SJSA1 (cell line): Measurements from ENCODE around the gene IRS1. TPM values are rescaled to one million over a fixed set of nuclear protein-coding genes. Genes with fewer than 3 reads are reported as not detected.
A peak's percentile ranks its signal among the peaks of the same experiment; 100 is the strongest.

Experiments
- DNase-seq, 2 experiments: peaks; one replicate each; pipeline ENCODE4 v3.0.0-alpha.2; 2015 to 2020; ENCODE audit warnings: low spot score in 2 of 2, low read depth in 1 of 2
- H3K27ac ChIP-seq: fragments of 250-450 bp; sonication (Bioruptor Pico); 2 replicates; pipeline ENCODE4 v1.5.1; 2020; ENCODE audit warnings: mild to moderate bottlenecking, moderate library complexity
- H3K27me3 ChIP-seq: fragments of 250-450 bp; sonication (Bioruptor Pico); replicated peaks from 2 replicates; pipeline ENCODE4 v1.5.1; 2020; ENCODE audit warnings: mild to moderate bottlenecking, moderate library complexity
- H3K36me3 ChIP-seq: fragments of 250-450 bp; sonication (Bioruptor Pico); 2 replicates; pipeline ENCODE4 v1.5.1; 2020; ENCODE audit warnings: mild to moderate bottlenecking
- H3K4me1 ChIP-seq: fragments of 250-450 bp; sonication (Bioruptor Pico); replicated peaks from 2 replicates; pipeline ENCODE4 v1.6.1; 2021; ENCODE audit warnings: mild to moderate bottlenecking
- H3K4me3 ChIP-seq: fragments of 250-450 bp; sonication (Bioruptor Pico); 2 replicates; pipeline ENCODE4 v1.5.1; 2020; ENCODE audit warnings: mild to moderate bottlenecking
- H3K9me3 ChIP-seq: fragments of 250-450 bp; sonication (Bioruptor Pico); replicated peaks from 2 replicates; pipeline ENCODE4 v1.5.1; 2020; ENCODE audit warnings: mild to moderate bottlenecking
- total RNA-seq: library from RNA; depleted of rRNA; stranded (reverse); fragments of >200 nt; shearing (Covaris generic); gene quantifications from 2 replicates; pipeline ENCODE4 v1.2.3, GENCODE V29; 2014

Gene IRS1
- total RNA-seq, 1 experiment from 2014 or later: 19.2 TPM

DNA sequence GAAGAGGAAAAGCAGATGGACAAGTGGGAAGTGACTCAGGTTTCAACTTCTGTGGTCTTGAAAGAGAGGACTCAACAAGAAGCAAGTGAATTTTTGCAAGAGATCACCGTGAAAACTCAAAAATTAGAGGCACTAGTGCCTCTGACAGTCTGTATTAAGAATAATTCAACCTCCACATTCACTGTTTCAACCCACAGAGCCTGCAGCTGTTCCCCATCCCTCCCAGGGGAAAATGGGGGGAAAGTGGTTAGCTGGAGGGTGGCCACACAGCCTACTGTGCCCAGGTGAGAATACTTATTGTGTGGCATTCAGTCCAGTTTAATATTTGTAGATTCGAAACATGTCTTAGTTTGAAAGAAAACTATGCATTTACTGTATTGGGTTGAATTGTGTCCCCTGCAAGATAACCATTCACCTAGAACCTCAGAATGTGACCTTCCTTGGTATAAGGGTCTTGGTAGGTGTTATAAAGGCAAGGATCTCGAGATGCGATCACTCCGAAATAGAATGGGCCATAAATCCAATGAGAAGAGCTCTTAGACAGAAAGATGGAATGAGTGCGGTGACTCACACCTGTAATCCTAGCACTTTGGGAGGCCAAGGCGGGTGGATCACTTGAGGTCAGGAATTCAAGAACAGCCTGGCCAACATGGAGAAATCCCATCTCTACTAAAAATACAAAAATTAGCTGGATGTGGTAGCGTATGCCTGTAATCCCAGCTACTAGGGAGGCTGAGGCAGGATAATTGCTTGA is 94.3 kb downstream of the IRS1 start:
- Histone ChIP-seq H3K4me3 (no peak overlapping the region), H3K27ac (no peak overlapping the region), H3K36me3 (no peaks in the 10 kb centered on the region), H3K4me1 (peaks cover 10% of the 10 kb centered on the region), H3K9me3 (no peaks in the 10 kb centered on the region), H3K27me3 (no peaks in the 10 kb centered on the region)
- DNase-seq: no peak

DNA sequence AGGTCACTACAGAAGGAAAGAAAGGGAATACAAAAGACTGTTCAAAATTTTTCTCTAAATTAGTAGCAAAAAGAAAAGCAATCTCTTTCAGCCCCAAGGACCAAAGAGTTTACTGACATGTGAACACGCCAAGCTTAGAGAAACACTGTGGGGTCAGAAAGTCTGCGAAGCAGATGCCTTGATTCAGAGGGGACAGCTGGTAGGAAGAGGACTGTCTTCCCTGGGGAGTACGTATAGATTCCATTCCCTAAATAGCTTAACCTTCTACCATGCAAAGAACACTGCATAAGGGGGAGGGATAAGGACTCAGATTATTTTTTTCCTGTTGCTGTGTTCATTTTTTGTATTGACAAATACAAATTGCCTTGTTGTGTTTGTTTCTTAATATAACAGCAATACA is 96.1 kb downstream of the IRS1 start:
- Histone ChIP-seq H3K36me3 (no peaks in the 10 kb centered on the region), H3K4me1 (peaks cover 22% of the 10 kb centered on the region), H3K9me3 (no peaks in the 10 kb centered on the region), H3K27ac (no peak overlapping the region), H3K4me3 (no peak overlapping the region), H3K27me3 (no peaks in the 10 kb centered on the region)
- no peak for DNase-seq

DNA sequence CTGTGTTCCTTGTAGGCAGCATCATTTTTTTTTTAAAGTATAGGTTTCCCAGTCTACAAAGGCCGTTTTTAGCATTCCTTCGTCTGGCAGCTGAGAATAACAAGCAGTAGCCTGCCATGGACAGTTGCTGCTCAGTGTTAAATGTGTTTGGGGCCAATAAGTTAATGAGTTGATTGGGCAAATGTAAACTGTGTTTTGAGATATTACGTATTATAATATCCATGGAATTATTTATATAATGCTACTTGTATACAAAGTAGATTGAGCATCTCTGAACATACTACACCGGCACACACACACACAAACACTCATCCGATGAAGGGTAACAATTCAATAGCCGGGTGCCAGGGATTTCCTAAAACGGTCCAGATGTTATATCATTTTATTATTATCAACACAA is 97.2 kb downstream of the IRS1 start:
- Histone ChIP-seq H3K4me1 (peaks cover 23% of the 10 kb centered on the region), H3K27ac (no peak overlapping the region), H3K4me3 (no peak overlapping the region), H3K36me3 (no peaks in the 10 kb centered on the region), H3K9me3 (no peaks in the 10 kb centered on the region), H3K27me3 (no peaks in the 10 kb centered on the region)
- DNase-seq: no peak

DNA sequence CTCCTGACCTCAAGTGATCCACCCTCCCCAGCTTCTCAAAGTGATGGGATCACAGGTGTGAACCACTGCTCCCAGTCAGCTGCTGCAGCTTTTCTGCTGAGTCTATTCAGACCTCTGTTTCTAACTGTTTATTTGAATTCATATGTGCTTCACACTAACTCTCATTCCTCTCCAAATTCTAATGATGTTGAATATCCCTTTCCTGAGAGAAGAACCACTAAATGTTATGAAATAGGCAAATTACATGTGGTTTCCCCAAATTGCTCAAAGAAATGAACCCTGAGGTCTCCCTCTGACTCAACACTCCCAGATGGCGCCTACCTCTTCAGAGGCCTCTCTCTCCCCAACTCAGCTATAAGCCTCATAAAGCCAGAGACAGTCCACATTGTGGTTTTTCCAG is 98.6 kb downstream of the IRS1 start:
- Histone ChIP-seq H3K4me3 (no peak overlapping the region), H3K27ac (no peak overlapping the region), H3K9me3 (no peaks in the 10 kb centered on the region), H3K27me3 (no peaks in the 10 kb centered on the region), H3K4me1 (peaks cover 23% of the 10 kb centered on the region), H3K36me3 (no peaks in the 10 kb centered on the region)
- DNase-seq: peak in 1 of 2 experiments; percentile 49

DNA sequence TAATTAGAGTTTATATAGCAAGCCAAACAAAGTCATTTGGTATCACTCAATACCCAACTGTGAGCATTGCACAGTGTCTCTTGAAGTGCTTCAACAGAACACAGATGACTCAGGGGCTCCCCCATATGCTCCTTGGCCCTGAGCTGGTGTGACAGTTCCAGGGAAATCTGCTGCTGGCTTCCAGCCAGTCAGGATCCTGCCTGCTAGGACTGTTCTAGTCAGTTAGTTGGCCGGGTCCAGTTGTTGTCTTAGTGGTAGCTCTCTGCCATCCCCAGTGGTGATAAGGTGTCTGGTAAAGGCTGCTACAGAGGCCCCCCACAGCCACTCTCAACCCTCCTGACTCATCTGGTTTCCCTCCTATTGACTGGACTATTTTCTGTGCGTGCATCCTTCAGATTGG is 100.3 kb downstream of the IRS1 start:
- Histone ChIP-seq H3K27ac (no peak overlapping the region; the same call in 1 of the 2 replicates), H3K36me3 (no peaks in the 10 kb centered on the region), H3K27me3 (no peaks in the 10 kb centered on the region), H3K4me3 (no peak overlapping the region), H3K9me3 (no peaks in the 10 kb centered on the region), H3K4me1 (peaks cover 23% of the 10 kb centered on the region)
- DNase-seq: peak; percentile 77 to 88

DNA sequence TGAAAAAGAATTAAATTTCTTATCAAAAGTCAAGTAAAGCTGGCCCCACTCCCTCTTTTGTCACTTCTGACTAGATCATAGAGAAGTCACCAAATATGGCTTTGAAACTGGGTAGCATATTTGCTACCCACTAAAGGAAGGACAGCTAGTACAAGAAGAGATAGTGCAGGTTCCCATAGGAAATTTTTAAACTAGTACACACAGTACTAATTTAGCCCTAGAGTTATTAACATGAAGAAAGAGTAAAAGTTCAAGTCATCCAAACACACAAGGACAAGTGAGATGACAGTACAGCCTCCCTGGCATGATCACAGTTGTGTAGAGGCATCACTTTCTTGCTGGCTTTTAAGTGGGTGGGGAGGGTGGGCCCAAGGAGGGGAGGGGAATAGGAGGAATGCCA is 100.9 kb downstream of the IRS1 start:
- Histone ChIP-seq H3K4me3 (no peak overlapping the region), H3K36me3 (no peaks in the 10 kb centered on the region), H3K27me3 (no peaks in the 10 kb centered on the region), H3K4me1 (peaks cover 23% of the 10 kb centered on the region), H3K27ac (no peak overlapping the region), H3K9me3 (no peaks in the 10 kb centered on the region)
- no peak for DNase-seq

DNA sequence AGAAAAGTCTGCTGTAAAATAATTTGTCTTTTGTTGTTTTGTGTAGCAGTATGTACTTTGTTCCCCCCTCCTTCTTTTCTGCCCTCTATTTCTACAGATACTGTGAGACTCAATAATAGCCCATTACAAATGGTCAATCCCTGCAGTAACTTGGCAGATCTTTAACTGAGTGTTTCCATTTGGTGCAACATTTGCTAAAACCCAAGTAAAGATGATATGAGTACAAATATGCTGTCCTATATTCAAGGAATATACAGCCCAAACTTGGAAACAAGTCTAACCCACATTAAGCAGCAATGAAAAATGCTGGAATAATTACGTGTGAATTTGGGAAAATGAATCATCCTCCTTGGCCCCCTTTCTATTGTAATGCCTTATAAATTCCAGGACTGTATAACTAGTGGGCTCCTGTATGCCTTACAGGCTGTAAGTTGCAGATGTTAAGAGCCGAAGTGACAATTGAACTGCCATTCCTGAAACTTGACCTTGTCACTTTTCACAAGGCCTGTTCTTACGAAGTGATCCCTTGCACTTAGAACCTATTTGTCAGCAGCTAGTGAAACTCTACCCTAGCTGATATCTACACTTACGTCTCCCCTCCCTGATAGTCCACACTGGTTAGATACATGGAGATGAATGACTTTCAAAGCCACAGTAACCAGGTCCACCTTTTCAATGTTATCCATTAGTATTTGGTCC is 104.9 kb downstream of the IRS1 start:
- no peak overlapping the region for H3K4me3 ChIP-seq
- no peaks in the 10 kb centered on the region for H3K9me3 ChIP-seq
- no peak overlapping the region for H3K27ac ChIP-seq
- H3K4me1 ChIP-seq: peaks cover 33% of the 10 kb centered on the region
- H3K36me3 ChIP-seq: no peaks in the 10 kb centered on the region
- no peaks in the 10 kb centered on the region for H3K27me3 ChIP-seq
- no peak for DNase-seq

DNA sequence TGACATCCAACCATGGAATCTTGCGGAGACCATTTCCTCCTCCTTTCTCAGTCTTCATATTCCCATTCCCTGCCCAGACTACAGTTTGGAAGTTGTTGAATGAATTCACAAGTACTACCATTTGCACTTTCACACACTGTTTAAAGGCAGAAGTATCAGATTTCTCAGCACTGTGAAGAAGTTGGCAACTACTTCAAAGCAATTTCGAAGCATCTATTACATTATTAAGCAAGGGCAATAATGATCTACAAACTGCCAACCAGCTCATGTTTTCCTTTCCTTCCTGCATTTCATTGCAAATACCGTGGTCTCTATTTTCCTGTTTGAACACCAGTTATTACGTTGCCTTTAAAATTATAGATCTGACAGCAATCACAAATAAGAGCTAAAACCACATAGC is 105.5 kb downstream of the IRS1 start:
- no peaks in the 10 kb centered on the region for H3K27me3 ChIP-seq
- H3K27ac ChIP-seq: no peak overlapping the region
- no peak overlapping the region for H3K4me3 ChIP-seq
- no peaks in the 10 kb centered on the region for H3K36me3 ChIP-seq
- H3K4me1 ChIP-seq: peaks cover 32% of the 10 kb centered on the region
- no peak for DNase-seq
- no peaks in the 10 kb centered on the region for H3K9me3 ChIP-seq

DNA sequence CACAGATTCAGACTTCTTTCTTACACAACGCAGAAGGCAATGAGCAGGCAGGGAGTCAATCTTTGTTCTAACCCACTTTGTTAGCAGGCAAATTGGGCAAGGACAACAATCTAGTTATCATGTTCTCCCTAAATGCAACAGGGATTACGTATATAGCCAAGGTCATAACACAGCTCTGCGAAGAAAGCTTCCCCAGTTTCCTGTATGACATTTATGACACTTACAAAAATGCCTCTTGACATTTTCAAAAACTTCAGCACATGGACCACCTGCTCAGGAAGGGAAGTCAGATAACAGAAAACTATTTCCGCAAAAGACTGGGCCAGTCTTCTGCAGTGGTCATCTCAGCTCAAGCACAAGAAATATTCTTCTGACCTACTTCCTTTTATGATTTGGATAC is 106.1 kb downstream of the IRS1 start:
- no peak overlapping the region for H3K27ac ChIP-seq
- DNase-seq: no peak
- no peaks in the 10 kb centered on the region for H3K9me3 ChIP-seq

DNA sequence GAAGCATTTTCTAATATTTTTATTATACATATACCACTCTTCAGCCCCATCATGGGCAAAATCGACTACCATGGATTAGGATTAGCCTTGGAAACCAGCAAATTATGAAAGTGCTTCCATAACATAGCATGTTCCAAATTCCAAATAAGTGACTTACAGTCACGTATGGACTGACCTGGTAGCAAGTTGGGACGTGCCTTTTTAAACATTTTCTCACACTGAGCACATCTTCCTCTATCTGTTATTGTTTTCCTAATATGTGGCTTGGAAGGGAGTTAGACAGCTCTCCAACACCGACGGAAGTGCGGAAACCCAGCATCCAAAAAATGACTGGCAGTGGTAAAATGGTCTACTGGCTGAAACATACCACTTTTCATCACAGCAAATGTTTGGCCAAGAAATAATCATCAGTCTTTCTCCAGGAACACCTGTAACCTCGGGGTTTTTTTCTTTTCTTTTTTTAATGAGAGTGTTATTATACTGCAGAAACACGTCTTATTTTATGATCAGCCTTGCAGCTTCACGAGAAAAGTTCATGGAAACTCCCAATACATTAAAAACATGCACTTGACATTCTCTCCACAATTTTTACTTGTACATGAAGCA is 107.0 kb downstream of the IRS1 start:
- DNase-seq: no peak
- Histone ChIP-seq H3K4me3 (no peak overlapping the region), H3K9me3 (no peaks in the 10 kb centered on the region), H3K27me3 (no peaks in the 10 kb centered on the region), H3K27ac (no peak overlapping the region), H3K4me1 (peaks cover 32% of the 10 kb centered on the region), H3K36me3 (no peaks in the 10 kb centered on the region)

More for the DNA sequence above, 106.1 kb downstream of the IRS1 start:
- peaks cover 27% of the 10 kb centered on the region for H3K4me1 ChIP-seq
- H3K4me3 ChIP-seq: no peak overlapping the region
- H3K36me3 ChIP-seq: no peaks in the 10 kb centered on the region
- H3K27me3 ChIP-seq: no peaks in the 10 kb centered on the region

DNA sequence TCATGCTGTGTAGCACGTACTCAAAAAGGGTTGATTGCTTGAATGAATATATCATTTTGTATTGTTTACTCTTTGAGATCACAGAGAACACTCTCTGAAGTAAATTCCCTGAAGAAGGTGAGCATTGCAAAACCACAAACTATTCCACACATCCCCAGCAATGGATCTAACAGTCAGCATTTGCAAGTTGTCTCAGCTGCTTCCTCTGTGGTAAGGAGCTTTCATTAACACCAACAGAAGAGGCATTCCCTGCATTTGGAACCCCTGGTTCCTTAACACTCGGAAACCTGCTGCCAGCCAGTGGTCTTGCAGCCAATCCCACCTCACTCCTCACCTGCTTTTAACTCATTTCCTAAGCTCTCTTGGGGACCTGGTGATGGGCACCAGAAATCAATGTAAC is 108.4 kb downstream of the IRS1 start:
- no peak overlapping the region for H3K4me3 ChIP-seq
- H3K36me3 ChIP-seq: no peaks in the 10 kb centered on the region
- no peaks in the 10 kb centered on the region for H3K27me3 ChIP-seq
- peak overlapping the region; percentile 83 for H3K27ac ChIP-seq
- H3K4me1 ChIP-seq: peaks cover 35% of the 10 kb centered on the region
- DNase-seq: peak in 1 of 2 experiments; percentile 41
- no peaks in the 10 kb centered on the region for H3K9me3 ChIP-seq

DNA sequence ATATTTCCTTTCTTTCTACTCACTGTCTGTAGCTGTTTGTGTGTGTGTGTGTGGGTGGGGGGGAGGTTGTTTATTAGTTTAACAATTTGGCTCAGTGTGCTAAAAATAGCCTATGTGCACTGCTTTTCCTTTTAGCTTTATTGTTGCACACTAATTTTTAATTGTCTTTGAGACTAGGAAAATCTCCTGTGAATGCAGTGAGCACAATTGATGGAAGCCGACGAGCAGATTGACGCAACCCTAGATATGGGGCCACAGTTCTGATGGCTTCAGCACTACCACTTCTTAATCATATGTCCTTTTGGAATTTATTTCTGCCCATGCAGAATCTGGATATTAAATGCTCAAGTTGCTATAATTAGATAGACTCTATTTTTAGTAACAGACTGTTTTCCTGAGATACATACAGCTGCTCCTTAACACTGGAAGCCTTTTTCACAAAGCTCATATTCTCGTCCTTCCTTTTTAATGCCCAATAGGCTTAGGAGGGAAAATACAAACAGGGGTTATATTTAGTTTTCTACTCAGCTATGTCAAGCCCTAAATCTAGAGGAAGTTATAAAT is 109.1 kb downstream of the IRS1 start:
- Histone ChIP-seq H3K4me3 (no peak overlapping the region), H3K27ac (peak overlapping the region; percentile 83), H3K4me1 (peaks cover 35% of the 10 kb centered on the region), H3K36me3 (no peaks in the 10 kb centered on the region), H3K27me3 (no peaks in the 10 kb centered on the region), H3K9me3 (no peaks in the 10 kb centered on the region)
- DNase-seq: peak; percentile 74 to 95

DNA sequence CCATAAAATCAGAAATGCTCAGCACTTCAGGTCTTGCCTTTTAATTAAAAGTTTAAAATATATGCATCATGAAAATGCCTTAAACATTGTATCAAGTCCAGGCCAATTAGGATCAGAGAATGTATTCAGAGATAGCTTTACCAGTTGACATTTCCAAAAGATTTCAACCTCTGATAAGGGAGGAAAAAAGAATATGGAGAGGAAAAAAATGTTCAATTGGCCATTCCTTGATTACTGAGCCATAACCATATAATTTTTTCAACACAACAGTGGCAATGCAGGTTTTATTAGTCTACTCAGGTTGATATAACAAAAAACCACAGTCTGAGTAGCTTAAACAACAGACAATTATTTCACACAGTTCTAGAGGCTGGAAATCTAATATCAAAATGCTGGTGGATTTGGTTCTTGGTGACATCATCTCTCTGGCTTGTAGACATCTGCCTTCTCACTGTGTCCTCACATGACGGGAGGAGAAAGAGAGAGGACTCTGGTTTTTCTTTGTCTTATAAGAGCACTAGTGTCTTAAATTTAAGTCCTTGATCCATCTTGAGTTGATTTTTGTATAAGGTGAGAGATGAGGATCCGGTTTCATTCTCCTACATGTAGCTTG is 111.9 kb downstream of the IRS1 start:
- Histone ChIP-seq H3K4me1 (peaks cover 55% of the 10 kb centered on the region), H3K36me3 (no peaks in the 10 kb centered on the region), H3K9me3 (no peaks in the 10 kb centered on the region), H3K4me3 (no peak overlapping the region), H3K27me3 (no peaks in the 10 kb centered on the region), H3K27ac (no peak overlapping the region; the same call in 1 of the 2 replicates)
- DNase-seq: no peak
